AG04450 (cell line): Measurements from ENCODE around the gene CD1B. TPM values are rescaled to one million over a fixed set of nuclear protein-coding genes. Genes with fewer than 3 reads are reported as not detected.

Experiments
- CTCF ChIA-PET: fragments of 300-600, 350-600 bp; formaldehyde crosslinking; extraction: SDS; loops from one replicate; lab custom pipeline; 2022; ENCODE audit warnings: antibody characterized with exemption, inconsistent platforms; lab: Charles Lee
- POLR2A ChIA-PET: fragments of 350-600 bp; formaldehyde crosslinking; extraction: SDS; loops from one replicate; lab custom pipeline; 2021; ENCODE audit warnings: antibody characterized with exemption, inconsistent platforms; lab: Yijun Ruan, JAX
- DNase-seq: peaks from one replicate; pipeline ENCODE4 v3.0.0-alpha.2; 2011; ENCODE audit warnings: low read depth, low spot score
- H3K27ac ChIP-seq: one replicate; pipeline ENCODE4 v1.5.1; 2012; ENCODE audit warnings: low read depth, low read length, control low read depth
- H3K27me3 ChIP-seq: one replicate; pipeline ENCODE4 v1.6.0; 2012; ENCODE audit warnings: low read length; ENCODE audit not compliant: control insufficient read depth, insufficient read depth
- H3K4me3 ChIP-seq: 2 replicates; pipeline ENCODE4 v1.5.1; 2011; ENCODE audit warnings: mild to moderate bottlenecking, low read depth, low read length, control low read depth
- H3K9me3 ChIP-seq: 2 replicates; pipeline ENCODE4 v1.5.1; 2012; ENCODE audit warnings: low read length; ENCODE audit not compliant: control insufficient read depth, insufficient read depth
- polyA plus RNA-seq: library from polyadenylated mRNA; depleted of rRNA; stranded (reverse); fragments of >200 nt; gene quantifications from 2 replicates; pipeline ENCODE4 v1.2.3, GENCODE V29; 2011
- TF ChIP-seq, protein P1 (sequence below): IDR thresholded peaks from 2 replicates; pipeline ENCODE4 v1.5.1; 2011; ENCODE audit warnings: low read depth, low read length, control low read depth, inconsistent platforms

Gene CD1B
- polyA plus RNA-seq, 1 experiment = not detected

DNA sequence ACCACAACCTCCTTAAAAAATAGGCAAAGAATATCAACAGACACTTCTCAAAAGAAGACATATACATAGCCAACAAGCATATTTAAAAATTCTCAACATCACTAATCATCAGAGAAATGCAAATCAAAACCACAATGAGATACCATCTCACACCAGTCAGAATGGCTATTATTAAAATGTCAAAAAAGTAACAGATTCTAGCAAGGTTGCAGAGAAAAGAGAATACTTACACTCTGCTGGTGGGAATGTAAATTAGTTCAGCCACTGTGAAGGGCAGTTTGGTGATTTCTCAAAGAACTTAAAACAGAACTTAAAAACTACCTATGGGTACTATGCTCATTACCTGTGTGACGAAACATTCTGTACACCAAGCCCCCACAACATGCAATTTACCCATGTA lies 20.7 kb downstream of the CD1B start:
- CTCF ChIA-PET = no interaction called here
- H3K9me3 ChIP-seq = no peaks in the 10 kb centered on the region
- no peak overlapping the region for H3K27ac ChIP-seq
- TF ChIP-seq, protein P1, sequence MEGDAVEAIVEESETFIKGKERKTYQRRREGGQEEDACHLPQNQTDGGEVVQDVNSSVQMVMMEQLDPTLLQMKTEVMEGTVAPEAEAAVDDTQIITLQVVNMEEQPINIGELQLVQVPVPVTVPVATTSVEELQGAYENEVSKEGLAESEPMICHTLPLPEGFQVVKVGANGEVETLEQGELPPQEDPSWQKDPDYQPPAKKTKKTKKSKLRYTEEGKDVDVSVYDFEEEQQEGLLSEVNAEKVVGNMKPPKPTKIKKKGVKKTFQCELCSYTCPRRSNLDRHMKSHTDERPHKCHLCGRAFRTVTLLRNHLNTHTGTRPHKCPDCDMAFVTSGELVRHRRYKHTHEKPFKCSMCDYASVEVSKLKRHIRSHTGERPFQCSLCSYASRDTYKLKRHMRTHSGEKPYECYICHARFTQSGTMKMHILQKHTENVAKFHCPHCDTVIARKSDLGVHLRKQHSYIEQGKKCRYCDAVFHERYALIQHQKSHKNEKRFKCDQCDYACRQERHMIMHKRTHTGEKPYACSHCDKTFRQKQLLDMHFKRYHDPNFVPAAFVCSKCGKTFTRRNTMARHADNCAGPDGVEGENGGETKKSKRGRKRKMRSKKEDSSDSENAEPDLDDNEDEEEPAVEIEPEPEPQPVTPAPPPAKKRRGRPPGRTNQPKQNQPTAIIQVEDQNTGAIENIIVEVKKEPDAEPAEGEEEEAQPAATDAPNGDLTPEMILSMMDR = no peak
- H3K27me3 ChIP-seq = no peaks in the 10 kb centered on the region
- POLR2A ChIA-PET = no interaction called here
- DNase-seq = no peak
- no peak overlapping the region for H3K4me3 ChIP-seq

DNA sequence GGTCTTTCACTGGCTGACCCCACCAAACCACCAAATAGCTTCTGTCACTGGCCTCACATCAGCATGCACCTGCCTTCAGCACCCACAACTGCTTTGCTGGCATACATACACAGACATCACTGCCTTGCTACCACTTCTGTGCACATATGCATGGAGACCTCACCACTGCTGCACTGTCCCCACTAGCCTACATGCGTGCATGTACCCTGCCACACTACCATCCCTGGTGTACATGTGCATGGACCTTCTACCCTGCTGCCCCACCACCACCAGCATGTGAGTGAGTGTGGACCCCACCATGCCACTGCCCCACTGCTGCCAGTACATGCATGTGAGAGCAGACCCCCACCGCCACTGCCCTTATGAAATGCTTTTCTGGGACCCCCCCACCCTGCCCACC lies 35.5 kb downstream of the CD1B start:
- CTCF ChIA-PET = no interaction called here
- TF ChIP-seq, protein P1 = no peak
- POLR2A ChIA-PET = no interaction called here

DNA sequence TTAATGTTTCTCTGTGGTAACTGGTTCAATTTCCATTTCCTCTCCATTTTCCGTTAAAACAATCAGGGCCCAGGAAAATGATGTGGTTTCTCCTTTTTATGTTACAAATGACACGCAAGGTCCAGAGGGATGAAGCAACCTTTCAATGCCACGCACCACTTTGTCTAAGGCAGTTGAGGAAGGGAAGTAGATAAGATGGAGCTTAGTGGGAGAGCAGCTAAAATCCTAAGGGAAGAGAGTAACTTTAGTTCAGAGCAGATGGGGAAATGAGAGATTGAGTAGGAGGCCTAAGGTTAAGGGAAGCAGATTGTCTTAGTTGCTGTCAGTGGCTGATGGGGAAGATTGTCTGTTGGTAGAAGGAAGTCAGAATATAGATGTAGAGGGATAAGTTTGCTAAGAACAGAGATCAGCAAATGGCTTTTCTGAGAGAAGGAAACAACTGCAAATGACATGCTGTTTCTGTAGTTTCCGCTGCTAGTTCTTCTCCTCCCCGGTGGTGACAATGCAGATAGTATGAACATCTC lies 40.9 kb downstream of the CD1B start:
- Histone ChIP-seq H3K27ac (no peak overlapping the region), H3K9me3 (no peaks in the 10 kb centered on the region), H3K4me3 (no peak overlapping the region), H3K27me3 (no peaks in the 10 kb centered on the region)
- TF ChIP-seq, protein P1 = no peak
- ChIA-PET CTCF (no interaction called here), POLR2A (no interaction called here)
- DNase-seq = no peak

More for the DNA sequence above, 35.5 kb downstream of the CD1B start:
- no peak for DNase-seq
- H3K27me3 ChIP-seq = no peaks in the 10 kb centered on the region
- H3K9me3 ChIP-seq = no peaks in the 10 kb centered on the region
- no peak overlapping the region for H3K27ac ChIP-seq
- H3K4me3 ChIP-seq = no peak overlapping the region

DNA sequence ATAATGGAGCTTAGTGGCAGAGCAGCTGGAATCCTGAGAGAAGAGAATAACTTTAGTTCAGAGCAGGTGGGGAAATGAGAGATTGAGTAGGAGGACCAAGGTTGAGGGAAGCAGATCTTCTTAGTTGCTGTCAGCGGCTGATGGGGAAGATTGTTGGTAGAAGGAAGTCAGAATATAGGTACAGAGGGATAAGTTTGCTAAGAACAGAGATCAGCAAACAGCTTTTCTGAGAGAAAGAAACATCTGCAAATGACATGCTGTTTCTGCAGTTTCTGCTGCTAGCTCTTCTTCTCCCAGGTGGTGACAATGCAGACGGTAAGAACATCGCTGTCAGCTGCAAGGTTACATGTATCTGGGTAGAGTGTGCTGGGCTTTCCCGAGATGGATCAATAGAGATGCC lies 41.5 kb downstream of the CD1B start, which contains the start of gene CD1C:
TSS of gene CD1C (plus strand) at position 113 of the 400 bp plus-strand sequence. CDS start at position 255, 142 bp downstream.
- TF ChIP-seq, protein P1 = no peak
- ChIA-PET POLR2A (no interaction called here), CTCF (no interaction called here)
- no peak within 1 kb of the TSS for H3K27ac ChIP-seq
- no peaks in the 10 kb centered on the region for H3K27me3 ChIP-seq
- no peaks in the 10 kb centered on the region for H3K9me3 ChIP-seq
- H3K4me3 ChIP-seq = no peak within 1 kb of the TSS
- no peak for DNase-seq

DNA sequence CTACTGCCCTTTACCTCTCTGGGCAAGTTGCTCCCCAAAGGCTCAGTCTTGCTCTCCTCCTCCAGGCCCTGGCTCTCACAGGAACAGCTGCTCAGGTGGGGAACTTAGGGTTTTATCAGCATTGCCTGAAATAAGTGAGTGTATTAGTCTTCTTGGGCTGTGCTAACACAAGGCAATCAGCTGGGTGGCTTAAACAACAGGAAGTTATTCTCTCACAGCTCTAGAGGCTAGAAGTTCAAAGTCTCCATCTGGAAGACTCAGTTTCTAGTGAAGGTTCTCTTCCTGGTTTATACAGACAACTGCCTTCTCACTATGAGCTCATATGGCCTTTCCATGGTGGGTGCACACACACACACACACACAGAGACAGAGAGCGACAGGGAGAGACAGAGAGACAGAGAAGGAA lies 44.4 kb downstream of the CD1B start:
- POLR2A ChIA-PET = no interaction called here
- CTCF ChIA-PET = no interaction called here
- Histone ChIP-seq H3K27me3 (no peaks in the 10 kb centered on the region), H3K9me3 (no peaks in the 10 kb centered on the region), H3K27ac (no peak overlapping the region), H3K4me3 (no peak overlapping the region)
- DNase-seq = no peak
- TF ChIP-seq, protein P1 = no peak
